Upper lobe of left lung (tissue), 6 donors: ENCODE measurements around the gene TTLL8. TPM values are rescaled to one million over a fixed set of nuclear protein-coding genes. Genes with fewer than 3 reads are reported as not detected.

Experiments
- ATAC-seq, 2 donors: fragments of 200-7000 bp; cut with Tn5 transposase; one replicate each; pipeline ENCODE4 v1.9.1; 2022; ENCODE audit warnings: mild to moderate bottlenecking in 2 of 2, moderate library complexity in 2 of 2; ENCODE audit not compliant: low FRiP score in 2 of 2
- DNase-seq, 2 donors: peaks; one replicate each; pipeline ENCODE4 v3.0.0-alpha.2; 2019 to 2020
- H3K27ac ChIP-seq, 4 donors: fragments of 200-600 bp; sonication (generic); one replicate each; pipeline ENCODE4 v1.5.1; 2016 to 2019
- H3K27me3 ChIP-seq, 4 donors: fragments of 200-600 bp; sonication (generic); one replicate each; pipeline ENCODE4 v1.5.1; 2017 to 2019
- H3K36me3 ChIP-seq, 4 donors: fragments of 200-600 bp; sonication (generic); one replicate each; pipeline ENCODE4 v1.5.1; 2016 to 2019
- H3K4me1 ChIP-seq, 4 donors: fragments of 200-600 bp; sonication (generic); one replicate each; pipeline ENCODE4 v1.5.1; 2018 to 2019
- H3K4me3 ChIP-seq, 4 donors: fragments of 200-600 bp; sonication (generic); one replicate each; pipeline ENCODE4 v1.5.1; 2017 to 2019; ENCODE audit warnings: mild to moderate bottlenecking in 2 of 4, moderate library complexity in 1 of 4
- H3K9me3 ChIP-seq, 4 donors: fragments of 200-600 bp; sonication (generic); one replicate each; pipeline ENCODE4 v1.5.1; 2018 to 2019
- EP300 ChIP-seq, 4 donors: sonication (generic); formaldehyde crosslinking; IDR thresholded peaks; one replicate each; pipeline ENCODE4 v1.5.1; 2017; ENCODE audit warnings: antibody characterized with exemption in 4 of 4, control low read depth in 2 of 4
- POLR2A ChIP-seq, 4 donors: fragments of 450-650 bp; IDR thresholded peaks; one replicate each; pipeline ENCODE4 v1.5.1; 2016 to 2017; ENCODE audit warnings: antibody characterized with exemption in 4 of 4, mild to moderate bottlenecking in 2 of 4
- POLR2AphosphoS5 ChIP-seq, 2 donors: sonication (generic); formaldehyde crosslinking; IDR thresholded peaks; one replicate each; pipeline ENCODE4 v1.5.1; 2017; ENCODE audit warnings: antibody characterized with exemption in 2 of 2
- WGBS, 2 donors: methylation state at CpG; one replicate each; pipeline ENCODE4 v1.1.5; 2017 to 2018; 5-methylcytosine and 5-hydroxymethylcytosine counted together
- total RNA-seq, 6 donors: library from RNA; depleted of rRNA in 4 of 6; stranded (reverse); fragments of >200 nt in 4 of 6; gene quantifications; one replicate each; pipeline versions ENCODE4 v1.1.0 to v1.2.1, GENCODE V29; 2016 to 2021
- TF ChIP-seq, protein P1 (sequence below), 6 experiments: fragments of 450-650 bp in 4 of 6; fragments of 200-600 bp in 2 of 6; sonication (generic) in 2 of 6; IDR thresholded peaks; one replicate each; pipeline ENCODE4 v1.5.1; 2016 to 2019; ENCODE audit warnings: antibody characterized with exemption in 6 of 6
- donor health status: DM: no; HTN: no; CAD: no; lungs with moderate emphysema.
- donor health status: DM: no; HTN: yes; CAD: no; lungs with severe emphysema.

TTLL8 gene
- total RNA-seq, 6 donors from 2014 or later = not detected

- H3K27me3 ChIP-seq = no peaks in the 10 kb centered on the region
- no peak overlapping the region for H3K4me3 ChIP-seq
- TF ChIP-seq POLR2AphosphoS5 (IDR thresholded peaks at IDR 0.05) (no peak), POLR2A (IDR thresholded peaks at IDR 0.05) (no peak), EP300 (IDR thresholded peaks at IDR 0.05) (no peak)
- TF ChIP-seq, protein P1, sequence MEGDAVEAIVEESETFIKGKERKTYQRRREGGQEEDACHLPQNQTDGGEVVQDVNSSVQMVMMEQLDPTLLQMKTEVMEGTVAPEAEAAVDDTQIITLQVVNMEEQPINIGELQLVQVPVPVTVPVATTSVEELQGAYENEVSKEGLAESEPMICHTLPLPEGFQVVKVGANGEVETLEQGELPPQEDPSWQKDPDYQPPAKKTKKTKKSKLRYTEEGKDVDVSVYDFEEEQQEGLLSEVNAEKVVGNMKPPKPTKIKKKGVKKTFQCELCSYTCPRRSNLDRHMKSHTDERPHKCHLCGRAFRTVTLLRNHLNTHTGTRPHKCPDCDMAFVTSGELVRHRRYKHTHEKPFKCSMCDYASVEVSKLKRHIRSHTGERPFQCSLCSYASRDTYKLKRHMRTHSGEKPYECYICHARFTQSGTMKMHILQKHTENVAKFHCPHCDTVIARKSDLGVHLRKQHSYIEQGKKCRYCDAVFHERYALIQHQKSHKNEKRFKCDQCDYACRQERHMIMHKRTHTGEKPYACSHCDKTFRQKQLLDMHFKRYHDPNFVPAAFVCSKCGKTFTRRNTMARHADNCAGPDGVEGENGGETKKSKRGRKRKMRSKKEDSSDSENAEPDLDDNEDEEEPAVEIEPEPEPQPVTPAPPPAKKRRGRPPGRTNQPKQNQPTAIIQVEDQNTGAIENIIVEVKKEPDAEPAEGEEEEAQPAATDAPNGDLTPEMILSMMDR (IDR thresholded peaks at IDR 0.05) = no peak
- 67 to 72% methylated on average over 15 of the region's 15 CpGs for WGBS, 2 donors
- no peaks in the 10 kb centered on the region for H3K36me3 ChIP-seq
- peaks cover 8 to 17% (median 9%) of the 10 kb centered on the region in 4 donors for H3K4me1 ChIP-seq
- ATAC-seq (peak in 1 of 2 donors; percentile 3), DNase-seq (no peak)
- peak overlapping the region in 2 of 4 donors; percentile 27 to 66 for H3K27ac ChIP-seq
- H3K9me3 ChIP-seq = no peaks in the 10 kb centered on the region
Measured at GRCh38 chr22:49976439-49977175, 81.5 kb downstream of the TTLL8 start.

- TF ChIP-seq POLR2AphosphoS5 (IDR thresholded peaks at IDR 0.05) (no peak), EP300 (IDR thresholded peaks at IDR 0.05) (no peak), POLR2A (IDR thresholded peaks at IDR 0.05) (no peak)
- TF ChIP-seq, protein P1 (IDR thresholded peaks at IDR 0.05) = no peak
- ATAC-seq (peak in 1 of 2 donors; percentile 7), DNase-seq (peak; percentile 20 to 84)
- Histone ChIP-seq H3K27me3 (no peaks in the 10 kb centered on the region), H3K9me3 (no peaks in the 10 kb centered on the region), H3K27ac (peak overlapping the region in 3 of 4 donors; percentile 27 to 66 (median 30)), H3K4me3 (no peak overlapping the region), H3K36me3 (no peaks in the 10 kb centered on the region), H3K4me1 (peaks cover 16 to 26% (median 18%) of the 10 kb centered on the region in 4 donors)
- WGBS, 2 donors = 34 to 41% methylated on average over 16 to 17 of the region's 17 CpGs
Measured at GRCh38 chr22:49975543-49976389, 82.3 kb downstream of the TTLL8 start.

- no peak overlapping the region for H3K4me3 ChIP-seq
- 91 to 92% methylated on average over 5 of the region's 5 CpGs for WGBS, 2 donors
- no peaks in the 10 kb centered on the region for H3K9me3 ChIP-seq
- H3K4me1 ChIP-seq = peaks cover 26 to 50% (median 32%) of the 10 kb centered on the region in 4 donors
- no peaks in the 10 kb centered on the region for H3K36me3 ChIP-seq
- no peak overlapping the region for H3K27ac ChIP-seq
- H3K27me3 ChIP-seq = no peaks in the 10 kb centered on the region
- TF ChIP-seq, protein P1 (IDR thresholded peaks at IDR 0.05) = no peak
- no peak for TF ChIP-seq EP300 (IDR thresholded peaks at IDR 0.05)
- ATAC-seq (no peak), DNase-seq (no peak)
Measured at GRCh38 chr22:49973018-49973961, 84.8 kb downstream of the TTLL8 start.

DNA sequence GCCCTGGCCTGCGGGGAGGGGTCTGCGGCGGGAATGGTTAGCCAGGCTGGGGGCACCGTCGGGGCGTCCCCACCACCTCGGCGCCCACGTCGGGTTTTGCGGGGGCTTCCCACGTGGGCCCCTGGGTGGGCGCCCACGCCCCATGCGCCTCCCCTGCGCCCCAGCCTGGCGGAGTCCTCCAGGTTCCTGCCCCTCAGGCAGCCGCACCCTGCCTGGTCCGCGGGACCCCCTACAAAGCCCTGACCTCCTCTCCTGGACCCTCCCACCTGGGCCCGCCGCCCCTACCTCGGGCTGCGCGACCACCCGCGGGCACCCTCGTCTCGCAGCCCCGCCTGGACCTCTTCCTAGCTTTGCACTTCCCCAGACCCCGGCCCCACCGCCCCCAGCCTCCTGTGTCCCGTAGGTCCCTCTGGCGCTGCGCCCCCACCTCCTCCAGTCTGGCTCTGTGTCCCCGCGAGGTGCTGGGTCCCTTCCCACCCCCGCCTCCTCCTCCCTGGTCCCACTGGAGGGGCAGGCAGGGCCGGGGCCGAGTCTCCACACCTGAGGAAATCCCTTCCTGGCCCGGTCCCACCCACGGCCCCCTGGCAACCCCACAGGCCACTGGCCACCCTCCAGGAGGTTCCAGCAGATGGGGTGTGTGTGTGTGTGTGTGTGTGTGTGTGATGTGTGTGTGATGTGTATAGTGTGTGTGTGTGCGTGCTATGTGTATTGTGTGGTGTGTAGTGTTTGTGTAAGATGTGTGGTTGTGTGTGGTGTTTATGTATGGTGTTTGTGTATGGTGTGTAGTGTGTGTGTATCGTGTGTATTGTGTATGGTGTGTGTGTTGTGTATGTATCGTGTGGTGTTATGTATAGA lies 85.7 kb downstream of the TTLL8 start:
- no peak for ATAC-seq
- Histone ChIP-seq H3K9me3 (no peaks in the 10 kb centered on the region), H3K27me3 (no peaks in the 10 kb centered on the region), H3K4me1 (peaks cover 35 to 59% (median 41%) of the 10 kb centered on the region in 4 donors), H3K4me3 (peak overlapping the region in 3 of 4 donors; percentile 40 to 55 (median 51)), H3K27ac (peak overlapping the region in 2 of 4 donors; percentile 96 to 98), H3K36me3 (no peaks in the 10 kb centered on the region)
- 50 to 72% methylated on average over 25 to 27 of the region's 45 CpGs for WGBS, 2 donors
- TF ChIP-seq EP300 (IDR thresholded peaks at IDR 0.05) (no peak), POLR2A (IDR thresholded peaks at IDR 0.05) (no peak), POLR2AphosphoS5 (IDR thresholded peaks at IDR 0.05) (no peak)
- TF ChIP-seq, protein P1 (IDR thresholded peaks at IDR 0.05) = no peak
- DNase-seq = peak; percentile 31 to 83
